Fibroblast of mammary gland (primary cell): ENCODE results near the gene MAGI2.

Experiments
- DNase-seq: peaks from one replicate; pipeline ENCODE4 v3.0.0-alpha.2; 2010; ENCODE audit warnings: low read depth
- H3K4me3 ChIP-seq: 2 replicates; pipeline ENCODE4 v1.5.1; 2011; ENCODE audit warnings: low read depth, mild to moderate bottlenecking, low read length, moderate library complexity; ENCODE audit not compliant: control insufficient read depth
- TF ChIP-seq, protein P1 (sequence below): conservative IDR thresholded peaks from 2 replicates; pipeline ENCODE4 v1.5.1; 2011; ENCODE audit warnings: low read depth, low read length, inconsistent platforms; ENCODE audit not compliant: control insufficient read depth, insufficient read depth

MAGI2 gene

DNA sequence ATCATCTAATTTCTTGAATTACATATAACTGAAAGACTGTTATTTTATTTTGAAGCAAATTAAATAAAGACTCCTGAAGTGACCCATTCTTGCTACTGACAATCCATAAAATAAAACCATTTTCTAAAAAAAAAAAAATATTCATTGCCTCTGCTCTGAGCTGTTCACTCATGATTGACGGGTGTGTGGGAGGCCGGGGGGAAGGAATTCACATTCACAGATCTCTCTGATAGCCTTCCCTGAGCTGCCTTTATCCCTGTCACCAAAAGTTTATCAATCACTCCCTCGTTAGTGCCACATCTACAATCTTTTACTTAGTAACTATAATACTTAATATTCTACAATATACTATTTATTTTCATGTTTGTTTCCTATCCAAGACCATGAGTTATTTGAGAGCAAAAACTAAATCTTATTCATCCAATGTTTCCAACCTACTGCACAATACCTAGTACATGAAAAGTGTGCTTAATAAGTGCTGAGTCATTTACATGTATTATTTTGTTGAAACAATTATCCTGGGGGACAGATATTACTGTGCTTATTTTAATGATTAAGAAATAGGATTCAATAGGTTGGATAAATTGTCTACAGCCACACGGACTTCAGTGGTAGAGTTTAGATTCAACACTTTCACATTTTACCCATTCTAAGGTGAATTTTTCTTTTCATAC lies 1036.2 kb downstream of the MAGI2 start:
- H3K4me3 ChIP-seq: no peak overlapping the region
- TF ChIP-seq, protein P1, sequence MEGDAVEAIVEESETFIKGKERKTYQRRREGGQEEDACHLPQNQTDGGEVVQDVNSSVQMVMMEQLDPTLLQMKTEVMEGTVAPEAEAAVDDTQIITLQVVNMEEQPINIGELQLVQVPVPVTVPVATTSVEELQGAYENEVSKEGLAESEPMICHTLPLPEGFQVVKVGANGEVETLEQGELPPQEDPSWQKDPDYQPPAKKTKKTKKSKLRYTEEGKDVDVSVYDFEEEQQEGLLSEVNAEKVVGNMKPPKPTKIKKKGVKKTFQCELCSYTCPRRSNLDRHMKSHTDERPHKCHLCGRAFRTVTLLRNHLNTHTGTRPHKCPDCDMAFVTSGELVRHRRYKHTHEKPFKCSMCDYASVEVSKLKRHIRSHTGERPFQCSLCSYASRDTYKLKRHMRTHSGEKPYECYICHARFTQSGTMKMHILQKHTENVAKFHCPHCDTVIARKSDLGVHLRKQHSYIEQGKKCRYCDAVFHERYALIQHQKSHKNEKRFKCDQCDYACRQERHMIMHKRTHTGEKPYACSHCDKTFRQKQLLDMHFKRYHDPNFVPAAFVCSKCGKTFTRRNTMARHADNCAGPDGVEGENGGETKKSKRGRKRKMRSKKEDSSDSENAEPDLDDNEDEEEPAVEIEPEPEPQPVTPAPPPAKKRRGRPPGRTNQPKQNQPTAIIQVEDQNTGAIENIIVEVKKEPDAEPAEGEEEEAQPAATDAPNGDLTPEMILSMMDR: no peak
- DNase-seq: no peak

- TF ChIP-seq, protein P1: no peak
- no peak overlapping the region for H3K4me3 ChIP-seq
- peak; percentile 2 for DNase-seq
Measured at GRCh38 chr7:78413568-78413967, 1039.9 kb downstream of the MAGI2 start.

DNA sequence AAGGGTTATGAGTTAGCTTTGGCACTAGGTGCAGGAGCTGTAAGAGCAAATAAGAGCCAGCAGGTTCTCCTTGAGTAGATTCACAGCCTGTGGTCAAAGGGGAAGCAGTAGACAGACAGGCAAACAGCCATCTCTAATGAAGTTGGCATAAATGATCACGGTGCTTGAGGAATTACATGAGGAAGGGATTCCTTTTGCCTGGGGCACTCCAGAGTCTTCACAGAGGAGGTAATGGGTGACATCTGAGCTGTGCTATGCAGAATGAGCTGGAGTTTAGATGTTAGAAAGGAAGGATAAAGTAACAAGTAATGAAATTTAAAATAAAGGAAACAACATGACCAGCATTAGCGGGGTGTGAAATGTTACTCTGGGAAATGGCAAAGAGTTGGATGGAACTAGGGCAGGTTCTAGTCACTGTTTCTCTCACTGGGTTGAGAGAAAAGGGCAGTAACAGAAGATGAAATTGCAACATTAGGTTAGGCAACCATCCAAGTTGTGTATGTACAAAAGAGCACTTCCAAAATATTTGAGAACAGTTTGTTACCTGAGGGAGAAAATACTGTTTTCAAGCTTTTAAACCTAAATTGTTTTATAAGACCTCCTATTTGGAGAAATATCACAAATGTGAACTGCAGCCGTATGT lies 1041.1 kb downstream of the MAGI2 start:
- DNase-seq: peak; percentile 5
- TF ChIP-seq, protein P1: no peak
- no peak overlapping the region for H3K4me3 ChIP-seq

DNA sequence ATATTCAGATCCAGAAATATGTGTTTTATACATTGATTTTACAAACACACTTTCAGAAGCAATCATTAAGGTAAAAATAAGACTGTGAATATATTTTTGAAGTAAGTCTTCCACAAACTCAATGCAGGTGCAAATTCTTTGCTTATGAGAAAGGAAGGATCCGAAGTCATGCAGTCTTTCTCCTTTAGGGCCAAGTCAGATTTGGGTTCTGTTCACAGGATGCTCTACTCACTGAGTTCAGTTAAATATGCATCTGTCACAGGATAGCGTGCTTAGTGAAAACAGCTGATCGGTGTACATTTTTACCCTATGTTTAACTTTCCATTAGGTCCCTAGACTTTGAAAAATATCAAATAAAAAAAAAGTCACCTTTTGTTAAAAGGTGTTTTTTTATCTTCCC lies 1046.4 kb downstream of the MAGI2 start:
- DNase-seq: no peak
- TF ChIP-seq, protein P1: no peak
- H3K4me3 ChIP-seq: no peak overlapping the region

DNA sequence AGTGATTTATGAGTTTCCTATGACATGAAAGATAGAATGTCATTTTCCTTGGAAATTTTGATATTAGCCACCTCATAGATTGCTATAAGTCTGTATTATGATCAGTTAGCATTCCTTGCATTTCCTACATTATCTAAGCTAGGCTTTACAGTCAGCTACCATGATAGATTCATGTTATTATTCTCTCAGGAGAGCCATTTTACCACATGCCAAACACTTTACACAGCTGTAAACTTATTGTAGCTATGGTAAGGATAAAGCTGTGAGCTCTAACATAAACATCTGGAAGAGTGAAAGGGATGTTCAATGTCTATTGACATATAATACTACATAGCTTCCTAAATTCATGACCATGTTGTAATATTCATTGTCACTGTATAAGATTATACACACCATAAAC lies 1046.9 kb downstream of the MAGI2 start:
- TF ChIP-seq, protein P1: no peak
- H3K4me3 ChIP-seq: no peak overlapping the region
- no peak for DNase-seq

DNA sequence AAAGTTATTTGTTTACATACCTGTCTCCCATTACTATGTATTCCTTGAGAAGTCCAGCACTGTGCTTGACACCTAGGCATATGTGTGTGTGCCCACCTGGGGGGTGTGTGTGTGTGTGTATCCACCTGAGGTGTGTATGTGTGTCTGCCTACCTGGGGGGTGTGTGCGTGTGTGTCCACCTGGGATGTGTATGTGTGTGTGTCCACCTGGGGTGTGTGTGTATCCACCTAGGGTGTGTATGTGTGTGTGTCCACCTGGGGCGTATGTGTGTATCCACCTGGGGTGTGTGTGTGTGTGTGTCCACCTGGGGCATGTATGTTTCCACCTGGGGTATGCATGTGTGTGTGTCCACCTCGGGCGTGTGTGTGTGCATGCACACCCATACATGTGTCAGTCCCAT lies 1051.4 kb downstream of the MAGI2 start:
- no peak for DNase-seq
- TF ChIP-seq, protein P1: no peak
- no peak overlapping the region for H3K4me3 ChIP-seq
